HepG2 (cell line): ENCODE data around the gene DPH6. TPM values are rescaled to one million over a fixed set of nuclear protein-coding genes. Genes with fewer than 3 reads are reported as not detected.

Experiments
- ATAC-seq: fragments of 200-7000 bp; cut with Tn5 transposase; 3 replicates; pipeline ENCODE4 v1.9.1; 2020; ENCODE audit warnings: mild to moderate bottlenecking, moderate library complexity
- BruUV-seq: library from RNA; stranded (reverse); fragments of 400-500 nt; replicated peaks from 2 replicates; lab custom pipeline; 2021; lab: Mats Ljungman, UMichigan
- CTCF ChIA-PET: fragments of 300-600 bp; formaldehyde crosslinking; extraction: SDS; loops from one replicate; lab custom pipeline; 2021; ENCODE audit warnings: low total read pairs, inconsistent platforms, low intra/inter-chr PET ratio; lab: Yijun Ruan, JAX
- POLR2A ChIA-PET: fragments of 350-600 bp; sonication (Branson Sonifier 250); formaldehyde crosslinking; loops from one replicate; lab custom pipeline; 2020; ENCODE audit warnings: antibody characterized with exemption, inconsistent platforms; lab: Yijun Ruan, JAX
- DNase-seq: peaks from one replicate; pipeline ENCODE4 v3.0.0-alpha.2; 2015; ENCODE audit warnings: low spot score
- FAIRE-seq: peaks from 3 replicates; lab custom pipeline; 2011; peaks lifted over from hg19 to GRCh38; lab: Jason Lieb, UNC
- H2AFZ ChIP-seq: one replicate; pipeline ENCODE4 v1.6.1; 2011; ENCODE audit warnings: low read length, inconsistent platforms
- H3K27ac ChIP-seq: fragments of 300-600 bp; 3 replicates; pipeline ENCODE4 v1.8.0; 2011; ENCODE audit warnings: mixed run types, mild to moderate bottlenecking, mixed read lengths, low read length, inconsistent platforms; ENCODE audit not compliant: insufficient read depth; ENCODE audit errors: extremely low read length
- H3K27me3 ChIP-seq, 2 experiments: fragments of 200-600 bp in 1 of 2; 2 replicates in 1 of 2; 3 replicates in 1 of 2; pipeline versions ENCODE4 v1.6.0 to v1.8.0; 2011; ENCODE audit warnings: low read length in 2 of 2, mild to moderate bottlenecking in 2 of 2, moderate library complexity in 2 of 2, inconsistent platforms in 1 of 2; ENCODE audit not compliant: insufficient read depth in 2 of 2, control insufficient read depth in 1 of 2
- H3K36me3 ChIP-seq, 2 experiments: fragments of 200-600 bp in 1 of 2; replicated peaks in 1 of 2; 2 replicates in 1 of 2; 3 replicates in 1 of 2; pipeline versions ENCODE4 v1.5.1 to v1.8.0; 2011; ENCODE audit warnings: low read length in 2 of 2, inconsistent platforms in 1 of 2; ENCODE audit not compliant: insufficient read depth in 2 of 2, control insufficient read depth in 1 of 2
- H3K4me1 ChIP-seq: 2 replicates; pipeline ENCODE4 v1.5.1; 2012; ENCODE audit warnings: low read length, inconsistent platforms; ENCODE audit not compliant: insufficient read depth
- H3K4me2 ChIP-seq: 2 replicates; pipeline ENCODE4 v1.6.0; 2011; ENCODE audit warnings: low read depth, low read length, inconsistent platforms
- H3K4me3 ChIP-seq, 3 experiments: fragments of 200-600 bp in 1 of 3; sonication (generic), shearing (Covaris generic) in 1 of 3; replicated peaks in 1 of 3; 2 replicates each; pipeline ENCODE4 v1.5.1; 2011 to 2016; ENCODE audit warnings: low read length in 3 of 3, inconsistent platforms in 2 of 3, low read depth in 2 of 3, mild to moderate bottlenecking in 2 of 3, control low read depth in 1 of 3, mixed read lengths in 1 of 3; ENCODE audit not compliant: insufficient read depth in 1 of 3
- H3K79me2 ChIP-seq: one replicate; pipeline ENCODE4 v1.6.1; 2011; ENCODE audit warnings: low read length, inconsistent platforms; ENCODE audit not compliant: insufficient read depth
- H3K9ac ChIP-seq: 2 replicates; pipeline ENCODE4 v1.6.0; 2011; ENCODE audit warnings: mild to moderate bottlenecking, low read depth, low read length, inconsistent platforms; ENCODE audit not compliant: insufficient read depth
- H3K9me3 ChIP-seq: 2 replicates; pipeline ENCODE4 v1.5.1; 2012; ENCODE audit warnings: mild to moderate bottlenecking, low read length
- H4K20me1 ChIP-seq: 2 replicates; pipeline ENCODE4 v1.6.0; 2011; ENCODE audit warnings: inconsistent platforms, mild to moderate bottlenecking, low read length, moderate library complexity; ENCODE audit not compliant: insufficient read depth
- CCAR2 ChIP-seq: fragments of 200-400 bp; formaldehyde crosslinking; optimal IDR thresholded peaks from 2 replicates; pipeline ENCODE3; 2018; ENCODE audit warnings: low read depth, mild to moderate bottlenecking, low read length, moderate library complexity
- IRF1 ChIP-seq: sonication (generic); formaldehyde crosslinking; IDR thresholded peaks from 2 replicates; pipeline ENCODE4 v1.4.0; 2020; ENCODE audit warnings: low read depth, mild to moderate bottlenecking, missing genetic modification reagents
- ZFYVE20 ChIP-seq: sonication (generic); formaldehyde crosslinking; IDR thresholded peaks from 2 replicates; pipeline ENCODE4 v1.8.0; 2023; ENCODE audit warnings: low read depth, mild to moderate bottlenecking, moderate library complexity, missing genetic modification reagents, borderline replicate concordance
- ZNF317 ChIP-seq: sonication (generic); formaldehyde crosslinking; IDR thresholded peaks from 2 replicates; pipeline ENCODE4 v1.5.0; 2020; ENCODE audit warnings: mild to moderate bottlenecking, missing genetic modification reagents
- ZNF510 ChIP-seq: sonication (generic); formaldehyde crosslinking; IDR thresholded peaks from 2 replicates; pipeline ENCODE4 v1.4.0; 2020; ENCODE audit warnings: low read depth, mild to moderate bottlenecking, missing genetic modification reagents
- ZNF549 ChIP-seq: sonication (generic); formaldehyde crosslinking; IDR thresholded peaks from 2 replicates; pipeline ENCODE4 v1.5.0; 2020; ENCODE audit warnings: missing genetic modification reagents
- ZSCAN22 ChIP-seq: sonication (generic); formaldehyde crosslinking; IDR thresholded peaks from 2 replicates; pipeline ENCODE4 v1.4.0; 2020; ENCODE audit warnings: mild to moderate bottlenecking, missing genetic modification reagents
- WGBS: methylation state at CpG from one replicate; pipeline ENCODE4 v1.1.6; 2017; ENCODE audit warnings: low lambda C conversion rate; 5-methylcytosine and 5-hydroxymethylcytosine counted together
- in situ Hi-C: cut with HindIII; loops from 2 replicates; pipeline ENCODE4 v1.10.0; 2017; ENCODE audit warnings: low pct_unique_long_range_greater_than_20kb; ENCODE audit not compliant: extremely low pct_ligation_motif_present
- intact Hi-C: fragments of 100-400 bp; cut with micrococcal nuclease; formaldehyde crosslinking; loops from one replicate; pipeline ENCODE4 v1.10.0; 2022; ENCODE audit not compliant: unreplicated experiment
- polyA plus RNA-seq, 8 experiments: library from polyadenylated mRNA; depleted of rRNA in 3 of 8; stranded (reverse) in 7 of 8; unstranded in 1 of 8; fragments of >200 nt; fragmentation: Illumina TruSeq in 4 of 8; extraction: Trizol in 4 of 8; gene quantifications; 2 replicates each; pipeline versions ENCODE4 v1.2.1 to v1.2.3, GENCODE V29; 2011 to 2016; ENCODE audit warnings: low read depth in 4 of 8, missing spikeins in 1 of 8, mixed read lengths in 1 of 8; ENCODE audit not compliant: insufficient read depth in 1 of 8
- total RNA-seq, 5 experiments: library from RNA; depleted of rRNA; stranded (reverse); fragments of >200 nt; fragmentation: Illumina TruSeq; extraction: Trizol; gene quantifications; 2 replicates each; pipeline ENCODE4 v1.2.3, GENCODE V29; 2016; ENCODE audit warnings: low read depth in 1 of 5
- TF ChIP-seq, protein P1 (sequence below): sonication (generic); formaldehyde crosslinking; IDR thresholded peaks from 2 replicates; pipeline ENCODE4 v1.8.0; 2022; ENCODE audit warnings: mild to moderate bottlenecking, missing genetic modification reagents, moderate library complexity

DPH6 gene
- total and polyA plus RNA-seq, 2 of the 13 experiments (the other 11 are each of a cell fraction or from before 2014, with no cell fraction given) = 10.2 to 25.8 TPM

- Histone ChIP-seq H3K4me1 (peaks cover 16% of the 10 kb centered on the region), H4K20me1 (no peaks in the 10 kb centered on the region), H3K9ac (no peak overlapping the region), H3K9me3 (no peaks in the 10 kb centered on the region), H3K4me2 (no peak overlapping the region), H3K79me2 (no peaks in the 10 kb centered on the region), H2AFZ (no peak overlapping the region), H3K4me3 (no peak overlapping the region), H3K27ac (no peak overlapping the region), H3K27me3 (no peaks in the 10 kb centered on the region), H3K36me3 (no peaks in the 10 kb centered on the region)
- ATAC-seq (no peak), DNase-seq (no peak), FAIRE-seq (no peak)
- in situ Hi-C loops = no loop called here
- 97% methylated on average over 7 of the region's 7 CpGs for WGBS
- CTCF ChIA-PET = no interaction called here
- no TSS peak for BruUV-seq
- intact Hi-C loops = no loop called here
- TF ChIP-seq ZNF549 (no peak), ZNF510 (CRISPR knock-in tag) (no peak), CCAR2 (no peak), IRF1 (CRISPR knock-in tag) (no peak), ZSCAN22 (CRISPR knock-in tag) (no peak), ZNF317 (no peak), ZFYVE20 (CRISPR knock-in tag) (no peak)
- TF ChIP-seq, protein P1, sequence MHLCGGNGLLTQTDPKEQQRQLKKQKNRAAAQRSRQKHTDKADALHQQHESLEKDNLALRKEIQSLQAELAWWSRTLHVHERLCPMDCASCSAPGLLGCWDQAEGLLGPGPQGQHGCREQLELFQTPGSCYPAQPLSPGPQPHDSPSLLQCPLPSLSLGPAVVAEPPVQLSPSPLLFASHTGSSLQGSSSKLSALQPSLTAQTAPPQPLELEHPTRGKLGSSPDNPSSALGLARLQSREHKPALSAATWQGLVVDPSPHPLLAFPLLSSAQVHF (CRISPR knock-in tag) = no peak
- POLR2A ChIA-PET = no interaction called here
Observed at GRCh38 chr15:35507932-35508638, 37.9 kb downstream of the DPH6 start.
